ENCODE results near the gene HTR5A. TPM values are rescaled to one million over a fixed set of nuclear protein-coding genes. Genes with fewer than 3 reads are reported as not detected.

HTR5A gene
- total and polyA plus RNA-seq, 2 experiments from 2014 or later, result not detected

DNA sequence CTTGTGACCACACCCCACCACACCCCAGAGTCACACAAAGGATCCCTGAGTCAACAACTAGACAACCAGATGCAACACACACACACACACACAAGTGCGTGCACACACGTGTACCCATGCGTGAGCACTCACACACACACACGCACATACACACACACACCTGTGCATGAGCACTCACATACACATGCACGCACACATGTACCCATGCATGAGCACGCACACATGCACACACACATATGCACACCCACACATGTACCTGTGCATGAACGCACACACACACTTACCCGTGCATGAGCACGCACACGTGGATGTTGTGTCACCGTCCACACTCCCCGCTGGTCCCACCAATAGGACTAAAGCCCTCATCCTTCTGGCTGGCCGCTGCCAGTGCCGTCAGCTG lies 60.4 kb downstream of the HTR5A start:
- Histone ChIP-seq H4K20me1 (ENCODE audit: insufficient read depth, poor library complexity, severe bottlenecking) (no peaks in the 10 kb centered on the region), H3K27me3 (no peaks in the 10 kb centered on the region), H3K9me3 (ENCODE audit: low read depth) (no peaks in the 10 kb centered on the region), H3K9me2 (replicated peaks; ENCODE audit: insufficient read depth) (no peaks in the 10 kb centered on the region), H3K36me3 (replicated peaks; ENCODE audit: insufficient read depth, low read depth) (no peaks in the 10 kb centered on the region), H3K4me1 (ENCODE audit: insufficient read depth) (peaks cover 4% of the 10 kb centered on the region), H3K27ac (no peak overlapping the region), H2AFZ (no peak overlapping the region), H3K4me3 (no peak overlapping the region), H3K79me2 (no peaks in the 10 kb centered on the region), H3K4me2 (no peak overlapping the region)
- no peak for TF ChIP-seq EZH2phosphoT487 (IDR thresholded peaks at IDR 0.05; ENCODE audit: low read depth, severe bottlenecking, unreplicated experiment)
- DNase-seq (ENCODE audit: low spot score), result no peak
- WGBS (ENCODE audit: low lambda C conversion rate, missing lambda C conversion rate), result 90% methylated on average over 14 of the region's 14 CpGs

GRCh38 chr7:155131090-155131489 lies 61.0 kb downstream of the HTR5A start:
- WGBS (ENCODE audit: low lambda C conversion rate, missing lambda C conversion rate), result 88% methylated on average over 13 of the region's 13 CpGs
- H3K27me3 ChIP-seq, result no peaks in the 10 kb centered on the region
- peaks cover 4% of the 10 kb centered on the region for H3K4me1 ChIP-seq (ENCODE audit: insufficient read depth)
- H4K20me1 ChIP-seq (ENCODE audit: insufficient read depth, poor library complexity, severe bottlenecking), result no peaks in the 10 kb centered on the region
- no peak overlapping the region for H3K4me2 ChIP-seq
- no peaks in the 10 kb centered on the region for H3K79me2 ChIP-seq
- no peak overlapping the region for H2AFZ ChIP-seq
- no peak overlapping the region for H3K27ac ChIP-seq
- TF ChIP-seq EZH2phosphoT487 (IDR thresholded peaks at IDR 0.05; ENCODE audit: low read depth, severe bottlenecking, unreplicated experiment) (no peak), EZH2 (IDR thresholded peaks at IDR 0.05; ENCODE audit: borderline replicate concordance) (no peak), CTCF (IDR thresholded peaks at IDR 0.05; ENCODE audit: poor library complexity) (no peak)
- no peaks in the 10 kb centered on the region for H3K9me2 ChIP-seq (replicated peaks; ENCODE audit: insufficient read depth)
- H3K4me3 ChIP-seq, result no peak overlapping the region
- H3K36me3 ChIP-seq (replicated peaks; ENCODE audit: insufficient read depth, low read depth), result no peaks in the 10 kb centered on the region
- no peak for DNase-seq (ENCODE audit: low spot score)
- H3K9me3 ChIP-seq (ENCODE audit: low read depth), result no peaks in the 10 kb centered on the region

DNA sequence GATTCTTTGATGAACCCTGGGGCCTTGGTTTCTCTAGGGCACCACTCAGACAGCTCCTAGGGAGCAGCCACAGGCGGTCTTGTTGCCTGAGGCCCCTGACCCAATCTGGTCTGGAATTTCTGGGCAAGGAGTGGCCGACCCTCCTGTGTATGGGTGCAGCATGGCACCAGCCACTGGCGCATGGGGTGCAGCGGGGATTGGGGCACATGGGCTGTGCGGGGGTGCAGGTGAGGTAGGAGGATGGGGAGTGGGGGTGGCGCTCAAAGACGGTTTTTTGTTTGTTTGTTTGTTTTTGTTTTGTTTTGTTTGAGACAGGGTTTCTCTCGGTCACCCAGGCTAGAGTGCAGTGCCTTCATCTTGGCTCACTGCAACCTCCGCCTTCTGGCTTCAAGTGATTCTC lies 62.3 kb downstream of the HTR5A start:
- WGBS (ENCODE audit: low lambda C conversion rate, missing lambda C conversion rate), result 88% methylated on average over 9 of the region's 9 CpGs
- TF ChIP-seq CTCF (IDR thresholded peaks at IDR 0.05; ENCODE audit: poor library complexity) (no peak), EZH2phosphoT487 (IDR thresholded peaks at IDR 0.05; ENCODE audit: low read depth, severe bottlenecking, unreplicated experiment) (no peak), EZH2 (IDR thresholded peaks at IDR 0.05; ENCODE audit: borderline replicate concordance) (no peak)
- H3K4me2 ChIP-seq, result no peak overlapping the region

DNA sequence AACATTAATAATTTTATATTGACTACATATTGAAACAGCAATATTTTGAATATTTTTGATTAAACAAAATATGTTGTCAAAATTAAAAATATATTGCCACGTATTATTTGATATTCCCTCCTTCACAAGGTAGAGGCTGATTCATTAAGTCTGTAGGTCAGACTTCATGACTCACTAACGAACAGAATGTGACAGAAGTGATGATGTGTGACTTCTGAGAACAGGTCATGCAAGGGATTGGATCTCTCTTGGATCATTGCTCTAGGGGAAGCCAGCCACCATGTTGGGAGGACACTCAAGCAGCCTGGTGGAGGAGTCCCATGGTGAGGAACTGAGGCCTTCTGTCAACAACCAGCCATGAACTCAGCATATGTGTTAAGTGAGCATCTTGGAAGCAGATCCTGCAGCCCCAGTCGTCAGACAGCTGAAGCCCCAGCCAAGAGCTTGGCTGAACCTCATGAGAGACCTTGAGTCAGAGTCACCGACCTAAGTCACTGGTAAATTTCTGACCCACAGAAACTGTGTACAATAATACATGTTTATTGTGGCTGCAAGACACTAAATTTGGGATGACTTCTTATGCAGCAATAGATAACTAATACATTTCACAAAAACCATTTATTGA lies 66.6 kb downstream of the HTR5A start:
- Histone ChIP-seq H3K9me2 (replicated peaks; ENCODE audit: insufficient read depth) (no peaks in the 10 kb centered on the region), H3K27ac (no peak overlapping the region), H3K4me1 (ENCODE audit: insufficient read depth) (no peaks in the 10 kb centered on the region), H2AFZ (no peak overlapping the region), H3K9me3 (ENCODE audit: low read depth) (no peaks in the 10 kb centered on the region), H4K20me1 (ENCODE audit: insufficient read depth, poor library complexity, severe bottlenecking) (no peaks in the 10 kb centered on the region), H3K36me3 (replicated peaks; ENCODE audit: insufficient read depth, low read depth) (no peaks in the 10 kb centered on the region), H3K79me2 (no peaks in the 10 kb centered on the region), H3K4me2 (no peak overlapping the region), H3K4me3 (no peak overlapping the region), H3K27me3 (no peaks in the 10 kb centered on the region)
- TF ChIP-seq CTCF (IDR thresholded peaks at IDR 0.05; ENCODE audit: poor library complexity) (no peak), EZH2phosphoT487 (IDR thresholded peaks at IDR 0.05; ENCODE audit: low read depth, severe bottlenecking, unreplicated experiment) (no peak), EZH2 (IDR thresholded peaks at IDR 0.05; ENCODE audit: borderline replicate concordance) (no peak)
- no peak for DNase-seq (ENCODE audit: low spot score)
- WGBS (ENCODE audit: low lambda C conversion rate, missing lambda C conversion rate), result 74% methylated on average over 4 of the region's 4 CpGs

More for the DNA sequence above, 62.3 kb downstream of the HTR5A start:
- H2AFZ ChIP-seq, result no peak overlapping the region
- H3K27me3 ChIP-seq, result no peaks in the 10 kb centered on the region
- no peaks in the 10 kb centered on the region for H3K4me1 ChIP-seq (ENCODE audit: insufficient read depth)
- no peaks in the 10 kb centered on the region for H3K36me3 ChIP-seq (replicated peaks; ENCODE audit: insufficient read depth, low read depth)
- no peaks in the 10 kb centered on the region for H3K79me2 ChIP-seq
- no peak for DNase-seq (ENCODE audit: low spot score)
- no peak overlapping the region for H3K4me3 ChIP-seq
- H3K27ac ChIP-seq, result no peak overlapping the region
- H3K9me3 ChIP-seq (ENCODE audit: low read depth), result no peaks in the 10 kb centered on the region
- H3K9me2 ChIP-seq (replicated peaks; ENCODE audit: insufficient read depth), result no peaks in the 10 kb centered on the region
- H4K20me1 ChIP-seq (ENCODE audit: insufficient read depth, poor library complexity, severe bottlenecking), result no peaks in the 10 kb centered on the region

Small RNAs within 50 kb of the gene (small RNA-seq; reads per million reads assigned to genes)
- not detected for gene AC092628.1

Other genes starting within 250 kb of the HTR5A start
- gene PAXIP1, start 67.2 kb upstream of the HTR5A start, total RNA-seq, result 12.2 and 13.7 TPM in 2 replicates
- 4.5 and 5.7 TPM in 2 replicates for gene PAXIP1, start 67.2 kb upstream of the HTR5A start, polyA plus RNA-seq
- gene INSIG1, start 227.6 kb downstream of the HTR5A start, total RNA-seq, result 305 and 326 TPM in 2 replicates
- gene INSIG1, start 227.6 kb downstream of the HTR5A start, polyA plus RNA-seq, result 152 and 196 TPM in 2 replicates